ENCODE results near the gene CDHR5. TPM values are rescaled to one million over a fixed set of nuclear protein-coding genes. Genes with fewer than 3 reads are reported as not detected.

CDHR5 gene
- not detected for total RNA-seq
- long read RNA-seq: 0 reads

- Histone ChIP-seq H3K27ac (no peak within 1 kb of the TSS), H3K9me3 (no peaks in the 10 kb centered on the region), H3K27me3 (peaks cover 20% of the 10 kb centered on the region), H3K4me1 (no peaks in the 10 kb centered on the region), H3K4me3 (no peak within 1 kb of the TSS), H3K36me3 (no peaks in the 10 kb centered on the region)
- DNase-seq: no peak
- TF ChIP-seq CTCF (IDR thresholded peaks at IDR 0.05): no peak
- intact Hi-C loops (cut with DNase I): no loop called here
- no peak for ATAC-seq
Observed at GRCh38 chr11:624705-625635, at the start of gene CDHR5. TSS of gene CDHR5 (minus strand) at chr11:624955. CDS start at chr11:624902, 53 bp downstream.

DNA sequence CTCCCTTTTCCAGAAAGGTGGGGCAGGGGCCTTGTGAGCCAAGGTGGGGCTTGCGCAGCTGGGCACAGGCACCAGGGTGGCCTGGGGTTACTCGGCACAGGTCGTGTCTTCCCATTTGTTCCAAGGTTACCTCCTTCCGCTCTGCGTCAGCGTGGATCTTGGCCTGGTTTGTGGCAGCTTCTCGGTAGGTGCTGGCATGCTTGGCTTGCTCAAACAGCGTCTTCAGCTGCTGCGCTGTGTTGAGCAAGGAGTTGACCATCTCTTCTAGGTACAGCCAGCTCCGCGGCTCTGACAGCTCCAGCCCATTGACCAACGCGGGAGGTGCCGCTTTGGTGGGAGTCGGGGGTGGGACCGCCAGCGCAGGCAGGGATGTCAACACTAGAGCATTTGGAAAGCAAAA, 49.7 kb upstream of the CDHR5 start:
- Histone ChIP-seq H3K27ac (no peak overlapping the region), H3K4me3 (no peak overlapping the region), H3K36me3 (peaks cover 71% of the 10 kb centered on the region), H3K4me1 (no peaks in the 10 kb centered on the region), H3K27me3 (no peaks in the 10 kb centered on the region), H3K9me3 (no peaks in the 10 kb centered on the region)
- TF ChIP-seq CTCF (IDR thresholded peaks at IDR 0.05): no peak
- no peak for ATAC-seq
- DNase-seq: no peak
- intact Hi-C loops (cut with DNase I): no loop called here

GRCh38 chr11:673866-674265, 49.1 kb upstream of the CDHR5 start:
- intact Hi-C loops (cut with DNase I): no loop called here
- Histone ChIP-seq H3K9me3 (no peaks in the 10 kb centered on the region), H3K4me1 (no peaks in the 10 kb centered on the region), H3K4me3 (no peak overlapping the region), H3K27me3 (no peaks in the 10 kb centered on the region), H3K36me3 (peaks cover 65% of the 10 kb centered on the region), H3K27ac (no peak overlapping the region)
- ATAC-seq: no peak
- TF ChIP-seq CTCF (IDR thresholded peaks at IDR 0.05): no peak
- DNase-seq: no peak

- Histone ChIP-seq H3K4me1 (no peaks in the 10 kb centered on the region), H3K4me3 (no peak overlapping the region), H3K27me3 (no peaks in the 10 kb centered on the region), H3K27ac (no peak overlapping the region), H3K9me3 (no peaks in the 10 kb centered on the region), H3K36me3 (peaks cover 20% of the 10 kb centered on the region)
- ATAC-seq: peak; percentile 32
- TF ChIP-seq CTCF (IDR thresholded peaks at IDR 0.05): no peak
- DNase-seq: no peak
- intact Hi-C loops (cut with DNase I): no loop called here
Observed at GRCh38 chr11:665704-666281, 41.0 kb upstream of the CDHR5 start.

- H3K9me3 ChIP-seq: no peaks in the 10 kb centered on the region
- no peak overlapping the region for H3K27ac ChIP-seq
- intact Hi-C loops (cut with DNase I): no loop called here
- no peaks in the 10 kb centered on the region for H3K4me1 ChIP-seq
- peaks cover 24% of the 10 kb centered on the region for H3K36me3 ChIP-seq
- TF ChIP-seq CTCF (IDR thresholded peaks at IDR 0.05): no peak
- no peak overlapping the region for H3K4me3 ChIP-seq
- no peak for DNase-seq
- no peaks in the 10 kb centered on the region for H3K27me3 ChIP-seq
- no peak for ATAC-seq
Observed at GRCh38 chr11:665062-665703, 40.4 kb upstream of the CDHR5 start.

Data from upper lobe of right lung (tissue), 1 donor.